SK-N-SH treated with all-trans-retinoic acid at 6 μM for 48 hours (cell line): ENCODE data around the gene NHSL2.

Experiments used
- ARNTL ChIP-seq: fragments of 450-650 bp; formaldehyde crosslinking; IDR thresholded peaks from 2 replicates; pipeline ENCODE4 v1.5.0; 2020; ENCODE audit warnings: low read depth, mild to moderate bottlenecking, moderate library complexity, borderline replicate concordance
- BACH2 ChIP-seq: fragments of 250-450 bp; sonication (Bioruptor Pico); IDR thresholded peaks from 2 replicates; pipeline ENCODE4 v1.9.0; 2021; ENCODE audit warnings: mild to moderate bottlenecking, borderline replicate concordance
- GLIS3 ChIP-seq: fragments of 250-450 bp; sonication (Bioruptor Pico); IDR thresholded peaks from 2 replicates; pipeline ENCODE4 v1.5.0; 2020; ENCODE audit warnings: mild to moderate bottlenecking, moderate library complexity
- PPARA ChIP-seq: fragments of 250-450 bp; sonication (Bioruptor Pico); IDR thresholded peaks from 2 replicates; pipeline ENCODE4 v1.5.0; 2020; ENCODE audit warnings: mild to moderate bottlenecking, borderline replicate concordance
- RARB ChIP-seq: fragments of 250-450 bp; sonication (Bioruptor Pico); IDR thresholded peaks from 2 replicates; pipeline ENCODE4 v1.8.0; 2021; ENCODE audit warnings: mild to moderate bottlenecking, moderate library complexity
- ZNF8 ChIP-seq: fragments of 450-650 bp; formaldehyde crosslinking; IDR thresholded peaks from 2 replicates; pipeline ENCODE4 v1.5.0; 2020; ENCODE audit warnings: mild to moderate bottlenecking, moderate library complexity
- TF ChIP-seq, protein P1 (sequence below): fragments of 250-450 bp; sonication (Bioruptor Pico); IDR thresholded peaks from 2 replicates; pipeline ENCODE4 v1.8.0; 2020; ENCODE audit warnings: mild to moderate bottlenecking, moderate library complexity, borderline replicate concordance

DNA sequence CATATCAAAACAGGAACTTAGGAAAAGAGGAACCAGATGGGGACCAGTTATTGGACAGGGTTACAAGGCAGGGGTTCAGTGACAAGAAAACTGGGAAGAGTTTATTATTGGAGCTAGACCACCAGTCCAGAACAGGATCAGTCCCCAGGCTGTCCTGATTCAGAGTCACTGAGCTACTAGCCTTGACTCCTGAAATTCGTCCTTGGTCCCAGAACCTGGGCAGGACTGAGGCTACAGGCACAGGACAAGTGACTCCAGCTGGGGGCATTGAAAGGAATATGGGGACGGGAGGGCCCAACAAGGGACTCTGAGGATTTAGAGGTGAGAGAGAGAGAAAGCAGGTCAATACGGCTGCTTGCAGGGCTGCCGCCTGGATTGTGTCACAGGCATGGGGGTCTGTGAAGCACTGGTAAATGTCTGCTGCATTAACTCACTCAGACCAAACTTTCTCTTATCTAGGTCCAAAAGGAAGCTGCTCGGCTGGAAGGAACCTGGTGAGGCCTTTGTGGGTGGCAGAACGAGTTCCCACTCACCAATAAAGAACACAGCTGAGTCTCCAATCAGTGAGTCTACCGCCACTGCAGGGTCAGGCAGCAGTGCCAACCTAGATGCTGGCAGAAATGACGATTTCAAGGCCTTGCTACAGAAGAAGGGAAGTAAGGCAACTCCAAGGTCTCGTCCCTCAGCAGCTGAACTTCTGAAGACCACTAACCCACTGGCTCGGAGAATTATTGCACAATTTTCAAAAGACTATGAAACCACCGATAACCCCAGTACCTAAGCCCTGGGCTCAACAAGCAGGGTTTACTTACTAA is 232.4 kb downstream of the NHSL2 start:
- TF ChIP-seq RARB (CRISPR knock-in tag) (no peak), ARNTL (CRISPR knock-in tag) (no peak), ZNF8 (no peak), BACH2 (no peak), PPARA (CRISPR knock-in tag) (no peak), GLIS3 (CRISPR knock-in tag) (no peak)
- TF ChIP-seq, protein P1, sequence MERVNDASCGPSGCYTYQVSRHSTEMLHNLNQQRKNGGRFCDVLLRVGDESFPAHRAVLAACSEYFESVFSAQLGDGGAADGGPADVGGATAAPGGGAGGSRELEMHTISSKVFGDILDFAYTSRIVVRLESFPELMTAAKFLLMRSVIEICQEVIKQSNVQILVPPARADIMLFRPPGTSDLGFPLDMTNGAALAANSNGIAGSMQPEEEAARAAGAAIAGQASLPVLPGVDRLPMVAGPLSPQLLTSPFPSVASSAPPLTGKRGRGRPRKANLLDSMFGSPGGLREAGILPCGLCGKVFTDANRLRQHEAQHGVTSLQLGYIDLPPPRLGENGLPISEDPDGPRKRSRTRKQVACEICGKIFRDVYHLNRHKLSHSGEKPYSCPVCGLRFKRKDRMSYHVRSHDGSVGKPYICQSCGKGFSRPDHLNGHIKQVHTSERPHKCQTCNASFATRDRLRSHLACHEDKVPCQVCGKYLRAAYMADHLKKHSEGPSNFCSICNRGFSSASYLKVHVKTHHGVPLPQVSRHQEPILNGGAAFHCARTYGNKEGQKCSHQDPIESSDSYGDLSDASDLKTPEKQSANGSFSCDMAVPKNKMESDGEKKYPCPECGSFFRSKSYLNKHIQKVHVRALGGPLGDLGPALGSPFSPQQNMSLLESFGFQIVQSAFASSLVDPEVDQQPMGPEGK (CRISPR knock-in tag) = no peak
